NCI-H2081 treated with DMSO at 0.1 percent for 48 hours (cell line): ENCODE results near the gene SAYSD1.
"Not testable (repeated sequence)": the region's sequence is repeated elsewhere in the genome, so short reads cannot be mapped to it uniquely, and the experiment has no call there.

ENCODE experiments used
- DNase-seq: peaks from one replicate; lab custom pipeline; 2025; lab: John Stamatoyannopoulos, UW

The SAYSD1 gene, protein sequence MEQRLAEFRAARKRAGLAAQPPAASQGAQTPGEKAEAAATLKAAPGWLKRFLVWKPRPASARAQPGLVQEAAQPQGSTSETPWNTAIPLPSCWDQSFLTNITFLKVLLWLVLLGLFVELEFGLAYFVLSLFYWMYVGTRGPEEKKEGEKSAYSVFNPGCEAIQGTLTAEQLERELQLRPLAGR

DNA sequence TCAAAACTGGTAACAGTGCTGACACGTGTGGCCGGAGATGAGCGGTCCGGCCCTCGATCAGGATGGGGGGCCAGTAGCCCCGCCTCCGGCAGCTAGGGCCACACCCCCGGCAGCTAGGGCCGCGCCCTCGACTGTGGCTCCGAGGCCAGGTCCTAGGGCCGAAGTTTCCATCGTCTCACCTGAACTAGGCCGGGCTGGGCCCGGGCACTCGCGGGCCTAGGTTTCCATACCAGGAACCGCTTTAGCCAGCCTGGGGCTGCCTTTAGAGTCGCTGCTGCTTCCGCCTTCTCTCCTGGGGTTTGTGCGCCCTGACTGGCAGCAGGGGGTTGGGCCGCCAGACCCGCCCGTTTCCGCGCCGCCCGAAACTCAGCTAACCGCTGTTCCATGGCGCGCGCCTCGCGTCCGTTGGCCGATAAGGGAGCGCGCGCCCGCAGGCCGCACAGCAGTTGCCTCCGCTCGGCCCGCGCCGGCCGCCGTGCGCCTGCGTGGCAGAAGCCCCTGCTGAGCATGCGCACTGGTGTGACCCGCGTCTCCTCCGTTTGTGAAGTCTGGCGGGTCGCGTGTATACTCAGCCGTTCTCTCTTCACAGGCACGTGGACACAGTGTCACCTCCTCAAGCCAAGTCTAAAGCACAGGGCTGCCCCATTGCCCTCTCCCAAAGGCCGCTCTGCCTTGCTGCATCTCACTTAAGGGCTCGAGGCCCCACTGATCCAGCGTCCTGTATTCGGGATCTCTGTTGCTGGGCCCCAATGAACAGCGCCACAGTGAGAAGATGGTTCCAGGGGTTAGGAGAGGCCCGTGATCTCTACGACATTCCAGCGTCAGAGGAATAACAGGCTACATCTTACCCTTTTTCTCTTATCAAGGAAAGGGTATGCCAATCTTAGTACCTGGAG lies at the start of gene SAYSD1:
TSS of gene SAYSD1 (minus strand) at position 483 of the 896 bp plus-strand sequence. CDS start at position 386, 97 bp downstream.
- peak; percentile 60 for DNase-seq

DNA sequence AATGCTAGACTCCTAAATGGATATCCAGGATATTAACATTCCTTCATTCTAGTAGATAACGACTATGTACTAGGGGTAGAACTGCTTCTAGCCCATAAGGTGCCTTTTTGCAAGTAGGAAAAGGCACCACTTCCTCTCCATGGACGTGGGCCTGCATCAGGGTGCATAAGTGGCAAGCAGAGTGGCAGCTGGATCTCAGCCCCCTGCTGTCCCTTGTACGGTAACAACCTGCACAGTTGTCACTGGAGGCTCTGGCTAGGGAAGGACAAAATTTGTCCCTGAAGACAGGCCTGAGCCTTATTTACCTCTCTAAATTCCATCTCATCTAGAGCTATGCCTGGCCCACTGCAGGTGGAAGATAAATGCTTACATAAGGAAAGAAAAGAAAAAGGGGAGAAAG lies 42.5 kb upstream of the SAYSD1 start:
- no peak for DNase-seq

DNA sequence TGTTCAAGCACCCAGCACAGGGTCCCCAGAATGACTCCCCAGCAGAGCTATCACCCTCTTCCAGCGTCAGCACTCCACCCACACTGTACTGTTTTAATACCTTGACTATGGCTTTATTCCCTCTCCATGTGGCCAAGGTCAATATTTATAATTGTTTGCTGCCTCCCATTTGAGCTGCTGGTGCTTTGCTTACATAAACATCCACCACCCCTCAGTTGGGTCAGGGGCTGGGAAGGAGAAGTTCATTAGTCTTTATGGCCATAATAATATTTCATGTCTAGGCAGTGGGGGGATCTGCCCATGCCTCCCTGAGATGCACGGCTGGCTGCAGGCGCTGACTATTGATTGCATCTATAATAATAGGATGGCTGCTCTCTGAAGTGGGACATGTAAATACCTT lies 41.8 kb upstream of the SAYSD1 start:
- DNase-seq = no peak

DNA sequence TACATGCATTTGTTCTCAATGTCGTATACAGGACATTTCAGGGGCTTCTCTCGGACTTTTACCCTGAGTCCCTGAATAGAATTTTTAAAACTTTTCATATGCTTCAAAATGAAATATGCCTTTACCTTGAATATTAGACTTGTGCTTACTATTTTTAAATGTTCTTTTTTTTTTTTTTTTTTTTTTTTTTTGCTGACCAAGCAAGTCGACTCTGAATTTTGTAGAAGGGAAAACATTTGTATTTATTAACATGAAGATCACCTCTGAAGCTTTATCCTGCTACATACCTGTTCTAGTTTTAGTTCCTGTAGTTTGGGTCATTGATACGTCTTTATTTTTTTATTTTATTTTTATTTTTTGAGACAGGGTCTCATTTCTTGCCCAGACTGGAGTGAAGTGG lies 39.7 kb upstream of the SAYSD1 start:
- DNase-seq = no peak

DNA sequence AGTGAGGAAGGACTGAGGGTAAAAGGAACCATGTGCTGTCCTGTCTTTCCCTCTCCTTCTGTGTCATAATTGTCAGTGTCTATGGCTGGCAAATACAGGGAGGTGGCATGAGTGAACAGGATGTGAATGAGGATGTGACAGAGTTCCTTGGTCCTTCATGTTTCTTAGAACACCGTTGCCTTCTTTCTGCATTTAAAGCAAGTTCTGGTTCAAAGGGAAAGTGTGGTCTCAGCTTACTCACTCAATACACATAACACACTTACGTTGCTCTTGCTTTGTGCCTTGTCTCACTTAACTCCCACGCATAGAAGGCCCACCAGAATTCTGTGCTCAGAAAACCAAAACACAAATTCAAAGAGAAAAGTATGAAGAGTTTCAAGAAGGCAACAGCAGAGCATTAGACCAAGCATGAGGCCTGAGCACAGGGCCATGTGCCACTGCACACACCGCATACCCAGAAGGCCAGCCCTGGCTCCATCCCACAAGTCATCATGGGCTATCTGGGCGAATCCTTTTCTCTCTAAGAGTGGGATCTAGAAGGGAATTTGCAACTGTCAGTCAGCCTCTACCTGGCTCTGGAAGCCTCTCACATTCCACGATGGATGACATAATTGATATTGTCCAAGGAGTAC lies 38.9 kb upstream of the SAYSD1 start:
- DNase-seq = no peak

DNA sequence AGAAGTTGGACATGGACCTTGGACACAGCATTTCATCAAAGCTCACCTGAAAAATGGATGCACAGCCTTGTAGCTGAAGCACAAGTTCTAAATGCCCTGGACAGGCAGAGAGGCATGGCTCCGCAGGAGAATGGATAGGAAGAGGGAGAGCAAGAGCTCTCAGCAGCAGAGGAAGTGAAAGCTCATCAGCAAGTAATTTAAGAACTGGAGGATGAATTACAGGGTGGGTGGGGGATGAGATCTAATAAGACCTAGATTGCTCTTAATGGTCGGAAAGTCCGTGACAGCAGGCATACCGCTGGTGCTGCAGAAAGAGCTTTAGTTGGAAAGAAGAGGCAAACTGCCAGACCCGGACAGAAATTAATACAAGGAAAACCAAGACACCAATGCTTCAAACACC lies 37.3 kb upstream of the SAYSD1 start:
- no peak for DNase-seq

DNA sequence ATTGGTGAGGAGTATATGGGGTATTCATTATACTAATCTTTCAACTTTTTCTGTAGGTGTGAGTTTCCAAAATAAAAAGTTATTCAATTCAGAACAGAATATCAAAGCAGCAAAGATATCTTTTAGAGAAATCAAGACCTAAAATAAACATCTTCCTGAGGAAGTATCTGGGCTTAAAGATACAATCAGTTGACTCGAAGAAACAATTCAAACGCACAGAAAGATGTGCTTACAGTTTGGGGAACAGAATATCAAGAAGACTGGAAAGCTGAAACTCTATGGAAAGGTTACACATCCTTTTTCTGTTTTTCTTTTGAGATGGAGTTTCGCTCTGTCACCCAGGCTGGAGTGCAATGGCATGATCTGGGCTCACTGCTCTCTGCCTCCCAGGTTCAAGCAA lies 36.2 kb upstream of the SAYSD1 start:
- DNase-seq = no peak

DNA sequence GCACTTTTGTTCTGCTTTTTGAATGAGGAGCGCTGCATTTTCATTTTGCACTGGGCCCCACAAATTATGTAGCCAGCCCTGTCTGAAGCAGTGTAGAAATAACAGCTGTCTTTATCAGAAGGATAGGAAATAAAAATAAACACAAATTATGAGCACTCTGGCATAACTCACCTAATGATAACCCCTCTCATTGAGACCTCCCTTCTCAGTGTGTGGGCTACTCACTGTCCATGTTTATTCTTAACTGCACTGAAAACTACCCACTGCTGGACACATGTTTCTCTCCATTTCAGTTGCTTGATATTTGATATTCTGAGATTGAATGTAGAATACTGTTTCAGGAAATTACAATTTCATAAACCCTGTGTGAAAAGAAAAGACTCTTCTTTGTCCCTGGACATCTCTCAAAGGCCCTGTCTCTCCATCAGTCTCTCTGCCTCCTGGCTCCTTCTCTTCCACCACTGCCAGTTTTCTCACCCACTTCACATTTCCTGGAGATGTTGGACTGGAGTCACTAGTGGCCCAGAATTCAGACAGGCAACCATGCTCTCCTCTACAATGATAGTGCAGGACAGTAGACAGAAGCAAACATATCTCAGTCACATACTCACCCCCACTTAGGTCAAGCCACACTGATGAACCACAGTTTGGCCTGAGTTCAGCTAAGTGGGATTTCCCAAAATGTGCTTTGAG lies 29.6 kb upstream of the SAYSD1 start:
- DNase-seq = no peak

DNA sequence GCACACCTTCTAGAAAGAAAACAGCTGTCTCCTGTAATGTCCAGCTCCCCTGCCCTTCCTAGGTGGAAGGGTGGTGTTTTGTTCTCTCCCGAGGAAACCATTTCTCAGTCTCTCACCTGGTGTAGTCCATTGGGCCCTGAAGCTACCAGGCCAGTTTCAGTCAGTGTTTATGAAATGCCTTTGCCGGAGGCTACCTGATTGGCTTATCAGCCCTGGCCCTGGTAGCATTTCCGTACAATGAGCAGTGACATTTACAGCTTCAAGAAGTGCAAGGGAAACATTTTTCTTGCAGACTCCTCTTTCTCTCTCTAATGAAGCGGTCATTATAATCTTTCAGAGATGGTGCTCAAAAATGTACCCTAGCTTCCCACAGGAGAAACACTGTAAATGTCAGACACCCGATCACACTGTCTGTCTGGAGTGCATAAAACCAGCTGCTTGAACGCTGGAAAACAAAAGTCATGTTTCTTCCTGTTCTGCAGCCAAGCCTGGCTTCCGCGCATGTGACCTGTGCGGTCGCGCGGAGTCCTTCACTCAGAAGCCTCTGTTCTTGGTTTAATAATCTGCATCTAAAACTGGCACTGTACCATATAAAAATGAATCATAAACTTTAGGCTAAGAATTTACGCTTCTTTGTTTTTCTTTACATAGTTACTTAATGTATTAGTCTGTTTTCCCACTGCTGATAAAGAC lies 28.4 kb upstream of the SAYSD1 start:
- no peak for DNase-seq

DNA sequence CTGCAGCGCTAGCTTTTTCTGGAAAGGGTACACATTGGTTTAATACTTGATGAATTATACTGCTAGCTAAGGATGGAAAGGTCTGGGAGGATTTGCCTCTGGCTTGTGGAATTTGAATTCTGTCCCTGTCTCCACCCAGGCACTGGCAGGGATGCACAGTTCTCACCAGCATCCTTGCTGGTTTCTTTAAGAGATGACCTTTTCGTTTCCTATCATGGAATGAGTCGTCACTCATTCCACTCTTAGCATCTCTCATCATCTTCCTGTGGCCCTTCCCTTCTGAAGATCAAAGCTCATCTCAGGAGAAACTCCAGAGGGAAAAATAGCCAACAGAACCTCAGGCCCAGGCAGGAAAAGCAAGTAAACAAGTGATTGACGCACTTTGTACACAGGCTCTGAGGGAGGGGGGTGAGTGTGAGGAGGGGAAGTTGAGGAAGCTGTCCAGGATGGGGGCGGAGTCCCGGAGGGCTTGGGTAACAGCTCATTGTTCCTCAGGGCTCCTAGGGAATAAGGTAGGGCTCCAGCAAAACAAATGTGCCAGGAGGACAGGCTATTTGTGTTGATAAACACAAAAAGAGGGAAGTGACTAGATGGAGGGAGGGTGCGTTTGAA lies 25.7 kb upstream of the SAYSD1 start:
- no peak for DNase-seq

DNA sequence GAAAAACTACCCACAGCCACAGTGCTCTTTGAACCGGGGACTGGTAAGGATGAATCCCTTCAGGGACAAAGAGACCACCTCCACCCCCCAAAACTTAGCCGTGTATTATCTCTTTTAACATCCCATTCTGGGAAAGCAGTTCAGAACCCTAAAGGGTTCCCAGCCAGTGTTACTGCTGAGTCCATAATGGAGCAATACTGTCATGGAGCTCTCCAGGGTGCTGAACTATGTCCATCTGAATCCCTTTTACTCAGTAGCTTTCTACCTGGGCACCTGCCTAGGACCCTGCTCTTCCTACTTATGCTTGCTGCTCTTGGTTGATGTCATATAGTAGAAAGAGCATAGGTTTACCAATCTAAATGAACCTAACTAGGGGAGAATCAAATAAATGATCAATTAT lies 22.3 kb upstream of the SAYSD1 start:
- DNase-seq = no peak

DNA sequence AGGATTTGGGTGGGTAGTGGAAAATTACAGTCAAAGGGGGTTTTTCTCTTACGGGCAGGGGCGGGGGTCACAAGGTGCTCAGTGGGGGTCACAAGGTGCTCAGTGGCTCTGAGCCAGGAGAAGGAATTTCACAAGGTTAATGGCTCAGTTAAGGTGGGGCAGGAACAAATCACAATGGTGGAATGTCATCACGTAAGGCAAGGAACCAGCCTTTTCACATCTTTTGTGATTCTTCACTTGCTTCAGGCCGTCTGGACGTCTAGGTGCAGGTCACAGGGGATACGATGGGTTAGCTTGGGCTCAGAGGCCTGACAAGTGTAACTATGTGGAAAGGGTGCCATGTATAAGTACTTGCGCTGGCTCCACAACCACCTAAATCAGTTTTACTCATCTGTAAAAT lies 21.2 kb upstream of the SAYSD1 start:
- DNase-seq = not testable (repeated sequence)

DNA sequence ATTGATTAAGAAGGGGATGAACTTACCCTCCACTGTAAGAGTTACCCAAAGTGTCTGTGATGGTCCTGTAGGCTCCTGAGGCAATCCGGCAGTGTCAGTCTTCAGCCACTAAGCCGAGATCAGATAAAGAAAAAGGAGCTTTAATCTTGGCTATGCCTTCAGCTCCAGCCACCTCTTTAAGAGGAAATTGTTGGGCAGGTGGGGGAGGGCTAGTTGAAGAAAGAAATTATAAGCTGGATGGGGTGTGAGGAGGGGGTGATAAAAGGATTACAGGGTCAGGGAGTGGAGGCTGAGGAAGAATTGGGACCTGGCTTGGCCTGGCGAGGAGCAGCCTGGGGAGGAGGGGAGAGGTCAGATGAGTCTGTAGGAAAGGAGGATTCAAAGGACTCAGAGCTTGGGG lies 19.8 kb upstream of the SAYSD1 start:
- not testable (repeated sequence) for DNase-seq

DNA sequence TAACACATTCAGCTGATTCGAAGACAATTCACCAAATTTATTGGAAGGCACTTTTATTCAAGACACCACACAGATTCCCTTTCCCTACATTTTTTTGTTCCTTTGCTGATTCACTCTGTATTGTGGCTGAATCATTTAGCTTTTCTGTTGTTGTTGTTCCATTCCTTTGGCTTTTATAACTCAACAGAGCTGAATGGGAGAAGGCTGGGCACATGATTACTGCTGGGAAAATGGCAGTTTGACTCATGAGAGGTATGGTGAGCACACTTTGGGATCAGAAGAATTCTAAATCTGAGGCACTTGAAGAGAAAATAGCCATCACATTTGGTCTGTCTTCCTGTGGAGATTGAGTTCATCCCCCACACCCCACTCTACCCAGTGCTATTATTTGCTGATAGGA lies 15.7 kb upstream of the SAYSD1 start:
- no peak for DNase-seq

DNA sequence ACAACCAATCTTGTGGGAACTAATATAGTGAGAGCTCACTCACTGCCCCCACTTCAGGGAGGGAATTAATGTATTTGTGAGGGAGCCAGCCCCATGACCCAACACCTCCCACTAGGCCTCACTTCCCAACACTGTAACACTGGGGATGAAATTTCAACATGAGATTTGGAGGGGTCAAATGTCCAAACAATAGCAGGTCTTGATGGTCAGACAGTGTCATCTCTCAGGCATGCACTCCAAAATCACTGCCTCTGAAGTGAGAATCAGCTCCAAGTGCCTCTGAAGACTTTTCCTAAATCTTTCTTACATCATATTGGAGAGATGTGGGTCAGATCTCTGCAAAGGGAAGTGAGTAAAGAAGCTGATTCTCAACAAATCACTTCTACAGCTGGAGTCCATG lies 13.8 kb upstream of the SAYSD1 start:
- no peak for DNase-seq

DNA sequence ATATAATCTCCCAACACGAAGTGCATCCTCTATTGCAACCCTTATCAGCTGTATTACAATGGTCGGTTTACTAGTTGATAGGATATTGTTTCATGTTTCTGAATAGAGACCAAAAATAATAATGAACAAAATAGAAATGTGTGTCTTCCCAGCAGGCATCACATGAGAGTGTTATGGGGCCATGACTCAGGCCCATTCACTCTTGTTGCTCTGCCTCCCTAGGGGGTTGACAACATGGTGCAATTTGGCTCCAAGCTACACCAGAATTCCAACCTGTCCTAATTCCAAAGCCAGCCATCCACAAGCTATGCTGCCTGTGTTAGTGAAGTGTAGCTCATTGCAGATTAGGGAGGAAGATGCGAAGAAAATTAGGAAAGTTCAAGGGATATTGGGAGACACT lies 13.1 kb upstream of the SAYSD1 start:
- no peak for DNase-seq

DNA sequence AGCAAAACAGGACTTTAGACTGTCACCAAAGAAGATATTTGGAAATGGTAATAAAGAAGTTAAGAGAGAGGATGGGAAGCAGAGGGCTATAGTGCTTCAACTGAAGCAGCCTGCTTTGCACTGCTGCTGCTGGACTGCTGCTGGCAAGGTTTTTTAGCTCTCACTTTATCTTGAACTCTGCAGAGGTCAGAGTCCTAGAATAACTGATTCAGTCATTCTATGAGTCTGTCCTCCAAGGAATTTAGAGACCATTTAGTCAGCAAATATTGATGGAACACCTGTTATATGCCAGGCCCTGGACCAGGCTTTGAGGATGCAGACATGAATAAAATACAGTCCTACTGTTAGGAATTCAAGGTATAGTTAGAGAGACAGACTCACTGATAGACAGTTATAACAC lies 9.1 kb upstream of the SAYSD1 start:
- no peak for DNase-seq

DNA sequence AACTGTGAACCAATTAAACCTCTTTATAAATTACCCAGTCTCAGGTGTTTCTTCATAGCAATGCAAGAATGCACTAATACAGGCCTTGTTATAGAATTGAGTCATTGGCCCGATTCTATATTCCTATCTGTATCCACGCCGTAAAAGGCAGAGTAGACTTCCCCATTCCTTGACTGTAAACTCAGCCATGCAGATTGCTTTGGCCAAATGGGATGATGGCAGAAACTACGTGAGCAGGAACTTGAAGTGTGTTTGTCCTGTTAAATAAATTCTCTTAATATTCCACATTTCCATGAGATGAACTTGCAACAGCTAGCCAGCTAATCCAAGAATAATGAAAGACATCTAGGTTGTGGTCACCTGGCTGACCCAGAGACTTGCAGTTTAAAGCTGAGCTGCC lies 3.9 kb upstream of the SAYSD1 start:
- DNase-seq = no peak

DNA sequence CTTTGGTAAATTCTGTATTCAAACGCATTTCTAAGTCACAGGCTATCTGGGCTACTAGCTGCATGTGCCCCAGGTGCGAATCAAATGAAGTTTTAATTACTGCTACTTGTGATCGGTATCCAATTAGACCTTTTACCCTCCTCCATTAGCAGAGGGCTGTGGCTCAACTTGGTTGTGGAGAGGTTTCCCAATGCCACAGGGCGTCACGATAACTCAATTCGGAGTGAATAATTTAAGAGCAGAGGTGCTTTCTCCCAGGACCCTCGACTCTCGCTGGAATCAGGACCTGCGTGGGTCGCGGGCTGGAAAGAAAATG lies 640 bp downstream of the SAYSD1 start:
- no peak for DNase-seq

DNA sequence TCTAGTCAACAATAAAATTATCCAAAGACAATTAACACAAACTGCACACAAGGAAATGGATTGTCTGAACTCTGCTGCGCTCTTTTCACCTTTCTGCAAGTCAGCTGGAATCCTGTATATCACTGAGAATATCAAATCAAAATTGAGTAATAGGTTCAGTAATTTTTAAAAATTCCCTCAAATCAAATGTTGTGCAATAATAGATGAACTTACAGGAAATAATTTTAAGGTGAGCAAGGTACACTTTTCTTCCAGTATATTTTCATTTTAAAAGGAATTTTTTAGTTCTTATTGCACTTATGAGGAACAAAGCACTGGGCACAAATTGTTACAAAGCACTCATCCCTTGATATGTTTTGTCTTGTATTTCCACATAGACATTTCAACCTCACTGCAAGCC lies 1.2 kb downstream of the SAYSD1 start:
- DNase-seq = no peak

DNA sequence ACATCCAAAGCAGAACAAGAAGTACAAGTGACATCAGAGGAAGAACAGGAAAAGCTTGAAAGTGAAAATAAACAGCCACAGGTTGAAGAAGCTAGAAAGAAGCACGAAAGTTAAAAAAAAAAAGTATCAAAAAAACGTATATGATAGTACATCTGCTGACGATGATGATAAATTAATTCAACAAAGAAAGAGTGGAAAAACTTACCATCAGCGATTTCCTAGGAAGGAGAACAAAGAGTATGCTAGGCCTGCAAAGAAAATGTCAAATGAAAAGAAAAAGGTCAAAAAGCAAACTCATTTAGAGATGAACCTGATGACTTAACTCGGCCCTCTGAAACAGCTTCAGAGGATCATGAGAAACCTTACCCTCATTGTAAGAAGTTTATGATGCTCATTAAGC lies 3.7 kb downstream of the SAYSD1 start:
- DNase-seq = no peak
